HG03354 (cell line): ENCODE results near the gene PLPP6.
A peak's percentile ranks its signal among the peaks of the same experiment; 100 is the strongest.
"Not testable (repeated sequence)": the region's sequence is repeated elsewhere in the genome, so short reads cannot be mapped to it uniquely, and the experiment has no call there.

Experiments
- ATAC-seq: cut with Tn5 transposase; IDR thresholded peaks from one replicate; pipeline ENCODE4 v1.9.1; 2021; ENCODE audit warnings: mild to moderate bottlenecking; ENCODE audit not compliant: unreplicated experiment, poor library complexity, severe bottlenecking

PLPP6 gene

GRCh38 chr9:4662108-4662988, at the start of gene PLPP6:
TSS of gene PLPP6 (plus strand) at chr9:4662294. CDS start at chr9:4662376, 82 bp downstream.
- peak; percentile 84 for ATAC-seq

DNA sequence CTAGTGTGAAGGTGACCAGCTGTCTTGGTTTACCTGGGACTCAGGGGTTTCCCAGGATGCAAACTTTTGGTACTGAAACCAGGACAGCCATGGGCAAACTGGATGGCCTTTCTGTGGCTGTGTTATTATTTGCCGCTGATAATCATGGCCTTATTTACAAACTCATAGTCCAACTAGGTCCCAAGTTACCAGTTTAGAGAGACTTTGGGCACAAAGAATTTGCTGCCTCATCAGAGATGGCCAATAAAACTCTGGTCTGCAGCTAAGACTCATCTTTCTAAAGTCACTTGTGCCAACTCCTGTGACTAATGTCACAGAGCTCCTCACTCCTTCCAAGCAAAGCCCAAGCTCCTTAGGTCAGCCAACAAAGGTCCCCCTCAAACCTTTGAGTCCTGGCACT, 47.5 kb upstream of the PLPP6 start:
- no peak for ATAC-seq

- no peak for ATAC-seq
Observed at GRCh38 chr9:4615251-4615650, 46.8 kb upstream of the PLPP6 start.

DNA sequence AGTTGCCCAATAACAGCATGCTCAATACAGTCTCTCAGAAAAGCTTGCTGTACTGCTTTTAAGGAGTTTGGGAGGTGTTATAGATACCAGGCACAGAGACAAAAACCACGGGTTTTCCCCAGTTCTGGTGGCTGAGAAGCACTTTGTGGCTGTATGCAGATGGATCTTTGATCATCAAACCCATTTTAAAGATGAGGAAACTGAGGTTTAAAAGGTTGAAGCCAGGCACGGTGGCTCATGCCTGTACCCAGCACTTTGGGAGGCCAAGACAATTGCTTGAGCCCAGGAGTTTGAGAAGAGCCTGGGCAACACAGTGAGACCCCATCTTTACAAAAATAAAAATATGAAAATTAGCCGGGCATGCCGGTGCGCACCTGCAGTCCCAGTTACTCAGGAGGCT, 46.3 kb upstream of the PLPP6 start:
- ATAC-seq, result no peak

DNA sequence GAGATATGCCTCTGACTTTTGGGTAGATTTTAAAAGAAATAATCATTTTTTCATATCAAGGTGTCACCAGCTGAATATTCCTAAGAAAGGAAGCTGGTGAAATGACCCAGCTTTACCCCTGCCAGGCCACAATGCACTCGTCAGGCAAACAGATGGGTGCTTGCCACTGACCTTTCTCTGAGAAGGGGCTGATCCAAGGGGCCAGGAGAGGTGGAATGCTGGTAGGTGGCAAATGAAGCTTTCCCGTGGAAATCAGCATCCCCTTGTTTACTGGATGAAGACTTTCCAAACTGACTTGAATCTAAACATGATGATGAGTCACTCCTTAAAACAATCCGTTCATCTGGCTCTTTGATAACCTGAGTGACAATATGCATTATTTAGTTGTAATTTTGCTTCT, 44.3 kb upstream of the PLPP6 start:
- no peak for ATAC-seq

DNA sequence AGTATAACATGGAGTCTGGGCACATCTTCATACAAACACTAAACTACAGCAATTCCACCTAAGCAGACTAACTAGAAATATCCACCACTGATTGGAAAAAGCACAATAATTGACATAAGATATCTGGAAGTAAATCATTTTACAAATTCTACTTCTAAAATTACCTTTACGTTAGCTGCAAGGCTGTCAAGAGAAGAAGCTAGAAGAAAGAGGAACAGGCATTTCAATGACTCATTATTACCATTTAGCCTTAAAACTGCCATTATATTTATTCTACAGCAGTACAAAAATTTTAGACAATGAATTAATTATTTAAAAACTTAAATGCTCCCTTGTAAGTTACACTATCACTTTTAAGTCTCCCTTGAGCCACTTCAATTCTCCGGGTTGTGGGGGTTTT, 43.4 kb upstream of the PLPP6 start:
- ATAC-seq, result no peak

DNA sequence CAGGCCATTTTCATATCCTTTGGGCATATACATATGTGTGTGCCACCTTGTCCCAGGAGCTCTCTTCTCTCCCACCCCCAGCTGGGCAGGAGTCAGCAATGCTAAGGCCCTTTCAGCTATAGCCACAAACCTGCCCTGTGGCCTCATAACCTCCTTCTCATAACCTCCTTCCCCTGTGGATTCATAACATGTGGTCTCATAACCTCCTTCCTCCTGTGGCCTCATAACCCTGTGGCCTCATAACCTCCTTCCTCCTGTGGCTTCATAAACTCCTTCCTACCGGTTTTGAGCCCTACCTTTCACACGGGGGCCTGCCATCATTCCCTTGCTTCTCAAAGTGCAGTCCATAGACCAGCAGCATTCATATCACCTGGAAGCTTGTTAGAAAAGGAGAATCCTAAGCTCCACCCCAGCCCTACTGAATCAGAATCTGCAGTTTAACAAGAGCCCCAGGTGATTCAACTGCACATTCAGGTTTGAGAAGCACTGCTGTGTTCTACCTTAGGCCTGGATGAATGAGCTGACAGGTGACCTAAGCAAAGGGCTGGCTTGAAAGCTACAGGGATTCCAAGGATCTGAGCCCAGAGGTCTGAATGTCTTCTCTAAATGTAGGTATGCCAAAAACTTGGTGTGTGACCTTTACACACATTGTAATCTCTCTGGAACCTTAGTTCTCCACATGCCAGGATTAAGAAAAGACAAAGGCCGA, 41.9 kb upstream of the PLPP6 start:
- ATAC-seq, result no peak

DNA sequence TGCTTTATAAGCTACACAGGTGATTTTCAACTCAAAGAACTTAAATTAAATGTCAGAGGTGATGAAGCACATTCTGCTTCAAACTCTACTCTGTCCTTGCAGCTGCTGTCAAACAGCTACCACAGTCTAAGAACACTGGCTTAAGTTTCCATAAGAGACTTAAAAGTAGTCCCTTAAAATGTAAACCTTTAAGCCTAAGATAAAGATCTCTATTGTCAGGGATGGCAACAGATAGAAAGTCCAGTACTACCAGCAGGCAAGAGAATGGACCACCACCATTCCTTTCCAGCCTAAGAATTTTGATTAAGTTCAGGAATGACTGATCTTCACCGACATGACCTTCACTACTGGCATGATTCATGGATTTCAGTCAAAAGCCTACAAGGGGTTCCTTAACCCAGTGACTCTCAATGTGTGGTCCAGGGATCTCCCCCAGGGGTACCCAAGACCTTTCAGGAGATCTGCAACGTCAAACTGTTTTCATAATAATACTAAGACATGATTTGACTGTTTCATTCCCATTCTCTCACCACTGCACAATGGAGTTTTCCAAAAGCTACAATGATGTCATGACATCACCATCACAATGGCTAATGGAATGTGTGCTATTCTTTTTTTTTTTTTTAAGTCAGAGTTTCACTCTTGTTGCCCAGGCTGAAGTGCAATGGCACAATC, 41.1 kb upstream of the PLPP6 start:
- no peak for ATAC-seq

DNA sequence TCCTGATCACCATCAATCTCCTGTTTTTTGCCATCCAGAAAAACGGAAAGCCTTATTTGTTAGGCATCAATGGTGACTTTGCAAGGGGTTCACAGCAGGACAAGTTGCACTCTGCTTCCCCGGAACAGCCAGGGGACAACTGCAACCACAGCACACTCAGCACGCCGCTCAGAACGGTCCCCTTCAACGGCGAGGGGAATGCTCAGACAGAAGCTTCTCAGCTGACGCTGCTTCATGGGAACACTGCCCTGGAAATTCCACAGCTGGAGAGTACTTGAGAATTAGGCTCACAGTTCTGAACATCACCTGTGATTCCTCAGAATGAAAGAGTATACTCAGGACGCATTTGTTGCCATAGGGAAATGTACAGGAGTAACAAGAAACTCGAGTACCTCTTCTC, 40.1 kb upstream of the PLPP6 start:
- ATAC-seq, result no peak

- ATAC-seq, result no peak
Observed at GRCh38 chr9:4630836-4631235, 31.3 kb upstream of the PLPP6 start.

DNA sequence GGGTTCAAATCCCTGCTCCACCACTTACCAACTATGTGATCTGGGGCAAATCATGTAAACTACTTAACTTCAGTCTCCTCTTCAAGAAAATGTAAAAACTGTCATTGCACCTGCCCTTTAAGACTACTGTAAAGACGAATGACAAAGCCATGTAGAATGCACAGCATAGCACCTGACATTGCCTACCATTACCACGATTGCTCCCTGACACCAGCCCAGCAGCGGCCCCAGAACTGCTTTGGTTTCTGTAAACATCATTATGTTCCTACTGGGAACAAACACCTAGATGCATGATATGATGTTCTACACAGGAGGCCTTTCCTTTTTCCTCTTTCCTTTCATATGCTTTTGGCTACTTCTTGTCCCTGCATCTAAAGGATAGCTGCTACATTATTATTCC, 23.1 kb upstream of the PLPP6 start:
- no peak for ATAC-seq

GRCh38 chr9:4639420-4639819, 22.7 kb upstream of the PLPP6 start:
- no peak for ATAC-seq

DNA sequence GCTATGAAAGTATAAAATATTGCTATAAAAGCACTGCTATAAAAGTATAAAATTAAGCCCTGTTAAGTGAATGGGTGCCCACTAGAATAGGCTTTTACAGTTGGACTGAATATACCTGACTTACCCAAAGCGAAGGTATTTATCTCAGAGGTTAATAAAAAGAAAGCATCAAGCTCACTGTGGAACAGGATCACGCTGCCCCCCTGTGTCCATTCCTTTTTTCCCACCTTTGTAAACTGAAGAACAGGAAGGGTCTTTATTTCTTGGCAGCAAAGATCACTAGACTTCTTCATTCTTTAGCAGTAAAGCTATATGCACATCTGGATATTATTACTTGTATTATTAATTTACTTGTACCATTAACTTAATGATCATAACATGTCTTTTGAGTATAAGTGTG, 22.1 kb upstream of the PLPP6 start:
- ATAC-seq, result no peak

GRCh38 chr9:4642351-4642750, 19.7 kb upstream of the PLPP6 start:
- ATAC-seq, result no peak

DNA sequence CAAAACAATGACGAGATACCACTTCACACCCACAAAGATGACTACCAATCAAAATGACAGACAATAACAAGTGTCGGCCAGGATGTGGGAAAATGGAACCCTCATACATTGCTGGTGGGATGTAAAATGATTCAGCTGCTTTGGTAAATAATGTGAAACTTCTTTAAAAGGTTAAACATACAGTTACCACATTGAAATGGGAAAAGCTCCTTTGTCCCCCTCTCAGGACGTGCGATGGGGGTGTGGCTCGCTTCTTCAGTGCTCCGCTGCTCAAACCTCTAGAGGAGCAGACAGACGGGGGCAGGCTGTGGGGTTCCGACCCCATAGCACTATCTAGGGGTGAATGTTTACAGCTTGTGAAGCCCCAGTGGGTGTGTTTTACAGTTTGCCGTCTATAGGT, 8.0 kb upstream of the PLPP6 start:
- ATAC-seq, result no peak

DNA sequence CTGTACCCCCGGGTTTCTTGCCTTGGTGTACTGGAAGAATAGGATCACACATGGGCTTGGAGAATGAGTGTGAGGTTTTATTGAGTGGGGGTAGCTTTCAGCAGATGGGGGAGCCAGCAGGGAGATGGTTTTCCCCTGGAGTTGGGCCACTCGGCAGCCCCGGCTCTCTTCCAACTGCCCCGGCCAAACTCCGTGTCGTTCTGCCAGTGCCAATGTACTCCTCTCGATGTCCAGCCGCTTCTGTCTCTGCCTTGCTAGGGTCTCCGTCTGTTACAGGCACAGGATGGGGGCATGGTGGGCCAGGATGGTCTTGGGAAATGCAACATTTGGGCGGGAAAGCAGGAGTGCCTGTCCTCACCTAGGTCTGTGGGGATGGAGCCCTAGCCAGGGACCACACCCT, 7.6 kb upstream of the PLPP6 start:
- no peak for ATAC-seq

DNA sequence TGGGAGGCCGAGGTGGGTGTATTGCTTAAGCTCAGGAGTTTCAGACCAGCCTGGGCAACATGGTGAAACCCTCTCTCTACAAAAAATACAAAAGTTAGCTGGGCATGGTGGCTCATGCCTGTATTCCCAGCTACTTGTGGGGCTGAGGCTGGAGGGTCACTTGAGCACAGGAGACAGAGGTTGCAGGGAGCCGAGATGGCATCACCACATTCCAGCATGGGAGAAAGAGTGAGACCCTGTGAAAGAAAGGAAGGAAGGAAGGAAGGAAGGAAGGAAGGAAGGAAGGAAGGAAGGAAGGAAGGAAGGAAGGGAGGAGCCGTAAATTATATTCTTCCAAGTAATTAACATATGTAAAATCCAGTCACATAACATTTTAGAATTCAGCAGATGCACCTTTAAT, 5.9 kb upstream of the PLPP6 start:
- ATAC-seq, result not testable (repeated sequence)

DNA sequence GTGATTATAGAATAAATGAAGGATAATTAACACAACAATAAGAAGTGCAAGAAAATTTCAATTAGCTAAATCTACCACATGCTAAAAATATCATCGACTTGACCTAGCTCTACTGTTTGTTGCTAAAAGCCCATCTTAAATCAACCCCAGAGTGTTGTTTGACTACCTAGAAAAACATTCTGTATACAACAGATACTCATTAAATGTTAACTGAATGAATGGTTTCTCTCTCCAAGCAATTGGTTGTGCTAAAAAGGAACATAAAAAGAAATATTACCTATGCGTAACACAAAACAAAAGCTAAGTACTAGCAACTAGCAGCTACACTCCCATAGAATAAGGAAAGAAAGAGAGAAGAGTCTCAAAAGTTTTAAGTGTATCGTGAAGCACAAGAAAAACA, 5.5 kb upstream of the PLPP6 start:
- no peak for ATAC-seq

DNA sequence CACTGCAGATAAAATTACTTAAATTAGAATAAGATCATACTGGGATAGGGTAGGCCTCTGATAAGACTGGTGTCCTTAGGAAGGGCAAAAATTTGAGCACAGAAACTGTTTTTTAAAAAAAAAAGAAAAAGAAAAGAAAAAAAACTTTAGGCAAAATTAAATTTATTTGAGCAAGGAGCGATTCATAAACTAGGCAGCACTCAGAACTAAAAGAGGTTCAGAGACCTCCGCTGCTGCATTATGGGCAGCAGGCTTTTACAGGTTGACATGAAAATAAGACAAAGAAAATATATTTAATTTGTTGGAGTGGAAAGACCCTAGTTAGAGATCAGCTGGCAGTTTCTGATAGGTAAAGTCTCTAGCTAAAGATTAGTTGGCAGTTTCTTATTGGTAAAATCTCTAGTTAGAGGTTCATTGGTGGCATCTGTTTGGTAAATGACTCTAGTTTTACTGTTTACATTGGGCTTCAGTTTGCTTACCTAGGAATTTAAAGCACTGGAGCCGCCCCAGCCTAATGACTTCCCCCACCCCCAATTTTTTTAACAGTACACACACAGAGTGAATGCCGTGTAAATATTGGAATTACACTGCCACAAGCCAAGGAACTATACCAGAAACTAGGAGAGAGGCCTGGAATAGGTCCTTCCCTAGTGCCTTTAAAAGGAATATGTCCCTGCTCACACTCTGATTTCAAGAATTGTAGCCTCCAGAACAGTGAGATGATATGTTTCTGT, 4.5 kb upstream of the PLPP6 start:
- no peak for ATAC-seq

- not testable (repeated sequence) for ATAC-seq
Observed at GRCh38 chr9:4660665-4661064, 1.4 kb upstream of the PLPP6 start.
